Endometrial microvascular endothelial cells (primary cell): ENCODE data around the gene PMP22. TPM values are rescaled to one million over a fixed set of nuclear protein-coding genes. Genes with fewer than 3 reads are reported as not detected.

Experiments used
- in situ Hi-C: cut with HindIII; loops from 2 replicates; pipeline ENCODE4 v1.10.0; 2017; ENCODE audit warnings: low sequenced_read_pairs, low pct_unique_long_range_greater_than_20kb; ENCODE audit errors: inconsistent ontology term
- total RNA-seq: library from RNA; depleted of rRNA; stranded (reverse); fragments of >200 nt; gene quantifications from one replicate; pipeline ENCODE4 v1.2.3, GENCODE V29; 2015; ENCODE audit errors: inconsistent ontology term

PMP22 gene
- total RNA-seq, 1 donor from 2014 or later: 75.4 TPM

GRCh38 chr17:15278924-15279477, 13.9 kb upstream of the PMP22 start:
- in situ Hi-C loops: no loop called here

GRCh38 chr17:15278380-15278779, 13.3 kb upstream of the PMP22 start:
- in situ Hi-C loops: no loop called here

- in situ Hi-C loops: no loop called here
These were observed 8.9 kb upstream of the PMP22 start for GRCh38 chr17:15274017-15274416.

- in situ Hi-C loops: no loop called here
These were observed 8.1 kb upstream of the PMP22 start for GRCh38 chr17:15273141-15273793.

GRCh38 chr17:15271741-15272140, 6.6 kb upstream of the PMP22 start:
- in situ Hi-C loops: no loop called here

- in situ Hi-C loops: no loop called here
These were observed 5.7 kb upstream of the PMP22 start for GRCh38 chr17:15270628-15271381.

- in situ Hi-C loops: no loop called here
These were observed 4.6 kb upstream of the PMP22 start for GRCh38 chr17:15269780-15270089.

- in situ Hi-C loops: no loop called here
These were observed 4.1 kb upstream of the PMP22 start for GRCh38 chr17:15269087-15269779.

GRCh38 chr17:15268461-15268860, 3.3 kb upstream of the PMP22 start:
- in situ Hi-C loops: no loop called here

- in situ Hi-C loops: no loop called here
These were observed 2.9 kb upstream of the PMP22 start for GRCh38 chr17:15267996-15268395.

GRCh38 chr17:15266325-15267125, 1.4 kb upstream of the PMP22 start:
- in situ Hi-C loops: no loop called here

GRCh38 chr17:15264542-15264941, 584 bp downstream of the PMP22 start:
- in situ Hi-C loops: no loop called here

GRCh38 chr17:15263680-15264079, 1.4 kb downstream of the PMP22 start:
- in situ Hi-C loops: no loop called here

GRCh38 chr17:15263206-15263579, 1.9 kb downstream of the PMP22 start:
- in situ Hi-C loops: no loop called here

GRCh38 chr17:15262291-15263205, 2.6 kb downstream of the PMP22 start:
- in situ Hi-C loops: no loop called here

- in situ Hi-C loops: no loop called here
These were observed 3.3 kb downstream of the PMP22 start for GRCh38 chr17:15261802-15262290.

GRCh38 chr17:15261258-15261801, 3.8 kb downstream of the PMP22 start:
- in situ Hi-C loops: no loop called here
